Sigmoid colon (tissue), 7 donors: ENCODE measurements around the gene TNNT3. TPM values are rescaled to one million over a fixed set of nuclear protein-coding genes. Genes with fewer than 3 reads are reported as not detected.

Experiments used
- DNase-seq: peaks from one replicate; pipeline ENCODE4 v3.0.0-alpha.2; 2019
- H3K27ac ChIP-seq, 4 donors: fragments of 200-600 bp; sonication (generic); one replicate each; pipeline ENCODE4 v1.5.1; 2016 to 2019; ENCODE audit warnings: mild to moderate bottlenecking in 1 of 4
- H3K27me3 ChIP-seq, 3 donors: fragments of 200-600 bp; sonication (generic); one replicate each; pipeline ENCODE4 v1.5.1; 2019; ENCODE audit warnings: mild to moderate bottlenecking in 1 of 3
- H3K36me3 ChIP-seq, 4 donors: fragments of 200-600 bp; sonication (generic); one replicate each; pipeline ENCODE4 v1.5.1; 2016 to 2019
- H3K4me1 ChIP-seq, 4 donors: fragments of 200-600 bp; sonication (generic); one replicate each; pipeline ENCODE4 v1.5.1; 2017 to 2019
- H3K4me3 ChIP-seq, 4 donors: fragments of 200-600 bp; sonication (generic); one replicate each; pipeline ENCODE4 v1.5.1; 2017 to 2019; ENCODE audit warnings: mild to moderate bottlenecking in 2 of 4, moderate library complexity in 1 of 4
- H3K9me3 ChIP-seq, 4 donors: fragments of 200-600 bp in 3 of 4; sonication (generic) in 3 of 4; one replicate each; pipeline versions ENCODE4 v1.5.1 to v1.6.1; 2013 to 2019
- CTCF ChIP-seq, 4 experiments: fragments of 450-650 bp in 3 of 4; fragments of 200-600 bp in 1 of 4; IDR thresholded peaks; one replicate each; pipeline ENCODE4 v1.5.1; 2016 to 2019; ENCODE audit warnings: antibody characterized with exemption in 4 of 4, mild to moderate bottlenecking in 3 of 4, moderate library complexity in 2 of 4
- POLR2A ChIP-seq, 2 donors: fragments of 450-650 bp; IDR thresholded peaks; one replicate each; pipeline ENCODE4 v1.6.1; 2016; ENCODE audit warnings: antibody characterized with exemption in 2 of 2, mild to moderate bottlenecking in 2 of 2, moderate library complexity in 2 of 2
- WGBS, 2 donors: extraction: QIAGEN DNeasy Blood & Tissue Kit; methylation state at CpG; one replicate each; pipeline ENCODE4 v1.1.7; 2013; 5-methylcytosine and 5-hydroxymethylcytosine counted together
- intact Hi-C: fragments of 100-400 bp; cut with DNase I; formaldehyde crosslinking; loops from one replicate; pipeline ENCODE4 v1.15.1; 2023
- polyA plus RNA-seq, 3 donors: library from polyadenylated mRNA; stranded (reverse); fragments of 200-250 nt; gene quantifications; one replicate each; pipeline ENCODE4 v1.2.3, GENCODE V29; 2013
- total RNA-seq, 4 donors: library from RNA; depleted of rRNA; stranded (reverse); fragments of >200 nt; gene quantifications; one replicate each; pipeline ENCODE4 v1.1.0, GENCODE V29; 2016
- donor health status: healthy with polysubstance abuse.
- donor health status: Bipolar disorder and iron deficiency.
- donor health status: healthy.

Gene TNNT3
- total and polyA plus RNA-seq, 7 donors: 1.2 to 17.2 (median 4.4) TPM; not detected in 1

GRCh38 chr11:1988174-1988573, 68.7 kb downstream of the TNNT3 start:
- Histone ChIP-seq H3K4me3 (no peak overlapping the region), H3K27ac (no peak overlapping the region), H3K36me3 (no peaks in the 10 kb centered on the region), H3K9me3 (no peaks in the 10 kb centered on the region), H3K4me1 (no peaks in the 10 kb centered on the region), H3K27me3 (no peaks in the 10 kb centered on the region)
- no CpG with 5 or more reads among the region's 11 CpGs for WGBS, 2 donors
- no peak for TF ChIP-seq POLR2A (IDR thresholded peaks at IDR 0.05)
- no peak for TF ChIP-seq CTCF (IDR thresholded peaks at IDR 0.05)
- intact Hi-C loops: no loop called here
- DNase-seq: no peak

Other genes with a start within 250 kb of the TNNT3 start
- not detected for gene KRTAP5-6, start 222.5 kb upstream of the TNNT3 start, total RNA-seq
- gene KRTAP5-6, start 222.5 kb upstream of the TNNT3 start, polyA plus RNA-seq: not detected
- 1 to 10 TPM in 1 of 4 donors, under 1 TPM in 3; 0.36 to 1.4 (median 0.61) TPM for gene IFITM10, start 169.1 kb upstream of the TNNT3 start, total RNA-seq
- gene IFITM10, start 169.1 kb upstream of the TNNT3 start, polyA plus RNA-seq: under 1 TPM in 1 of 3 donors, not detected in 2; 0.60 TPM
- 100 to 1,000 TPM; 173 to 222 (median 209) TPM for gene CTSD, start 155.8 kb upstream of the TNNT3 start, total RNA-seq
- 1,000 to 10,000 TPM in 1 of 3 donors, 100 to 1,000 TPM in 2; 251 to 1,586 (median 853) TPM for gene CTSD, start 155.8 kb upstream of the TNNT3 start, polyA plus RNA-seq
- gene SYT8, start 84.7 kb upstream of the TNNT3 start, total RNA-seq: not detected
- 1 to 10 TPM in 2 of 3 donors, not detected in 1; 1.8 to 5.4 TPM for gene SYT8, start 84.7 kb upstream of the TNNT3 start, polyA plus RNA-seq
- not detected for gene TNNI2, start 80.7 kb upstream of the TNNT3 start, total RNA-seq
- gene TNNI2, start 80.7 kb upstream of the TNNT3 start, polyA plus RNA-seq: 1 to 10 TPM in 2 of 3 donors, not detected in 1; 1.7 to 2.4 TPM
- gene LSP1, start 66.6 kb upstream of the TNNT3 start, total RNA-seq: 10 to 100 TPM in 2 of 4 donors, 1 to 10 TPM in 2; 8.7 to 32.7 (median 12.4) TPM
- 10 to 100 TPM; 46.0 to 80.2 (median 55.9) TPM for gene LSP1, start 66.6 kb upstream of the TNNT3 start, polyA plus RNA-seq
- not detected for gene PRR33, start 27.8 kb upstream of the TNNT3 start, total RNA-seq
- under 1 TPM in 1 of 3 donors, not detected in 2; 0.13 TPM for gene PRR33, start 27.8 kb upstream of the TNNT3 start, polyA plus RNA-seq
- 100 to 1,000 TPM in 1 of 4 donors, 10 to 100 TPM in 3; 61.2 to 132 (median 73.3) TPM for gene MRPL23, start 27.6 kb downstream of the TNNT3 start, total RNA-seq
- 100 to 1,000 TPM in 2 of 3 donors, 10 to 100 TPM in 1; 63.3 to 189 (median 132) TPM for gene MRPL23, start 27.6 kb downstream of the TNNT3 start, polyA plus RNA-seq
- gene H19, start 78.1 kb downstream of the TNNT3 start, total RNA-seq: 100 to 1,000 TPM in 2 of 4 donors, 10 to 100 TPM in 2; 67.6 to 349 (median 142) TPM
- 10 to 100 TPM in 2 of 3 donors, 1 to 10 TPM in 1; 9.9 to 59.4 (median 38.4) TPM for gene H19, start 78.1 kb downstream of the TNNT3 start, polyA plus RNA-seq
- gene IGF2, start 219.7 kb downstream of the TNNT3 start, total RNA-seq: 10 to 100 TPM; 13.9 to 63.1 (median 27.0) TPM
- gene IGF2, start 219.7 kb downstream of the TNNT3 start, polyA plus RNA-seq: 1 to 10 TPM; 1.6 to 7.8 (median 2.4) TPM
- not detected for gene INS, start 241.5 kb downstream of the TNNT3 start, total RNA-seq
- gene INS, start 241.5 kb downstream of the TNNT3 start, polyA plus RNA-seq: 10 to 100 TPM in 1 of 3 donors, under 1 TPM in 1, not detected in 1; 0.73 to 51.7 TPM